ENCODE data around the gene LRRC8B.
"Not testable (repeated sequence)": the region's sequence is repeated elsewhere in the genome, so short reads cannot be mapped to it uniquely, and the experiment has no call there.

The LRRC8B gene

GRCh38 chr1:89578946-89579684 is 54.5 kb downstream of the LRRC8B start:
- no peak for DNase-seq (ENCODE audit: low read depth in 2 of 3, low spot score in 2 of 3)

- no peak for DNase-seq (ENCODE audit: low read depth in 2 of 3, low spot score in 2 of 3)
Observed at GRCh38 chr1:89580036-89580435, 55.4 kb downstream of the LRRC8B start.

GRCh38 chr1:89581859-89582258 is 57.2 kb downstream of the LRRC8B start:
- no peak for DNase-seq (ENCODE audit: low read depth in 2 of 3, low spot score in 2 of 3)

GRCh38 chr1:89582571-89582970 is 57.9 kb downstream of the LRRC8B start:
- no peak for DNase-seq (ENCODE audit: low read depth in 2 of 3, low spot score in 2 of 3)

- DNase-seq (ENCODE audit: low read depth in 2 of 3, low spot score in 2 of 3), result no peak
Observed at GRCh38 chr1:89584211-89584610, 59.6 kb downstream of the LRRC8B start.

GRCh38 chr1:89584781-89585180 is 60.2 kb downstream of the LRRC8B start:
- DNase-seq (ENCODE audit: low read depth in 2 of 3, low spot score in 2 of 3), result no peak

GRCh38 chr1:89587729-89588161 is 63.1 kb downstream of the LRRC8B start:
- no peak for DNase-seq (ENCODE audit: low read depth in 2 of 3, low spot score in 2 of 3)

GRCh38 chr1:89588480-89588879 is 63.9 kb downstream of the LRRC8B start:
- DNase-seq (ENCODE audit: low read depth in 2 of 3, low spot score in 2 of 3), result no peak

GRCh38 chr1:89589515-89589914 is 64.9 kb downstream of the LRRC8B start:
- DNase-seq (ENCODE audit: low read depth in 2 of 3, low spot score in 2 of 3), result no peak

- no peak for DNase-seq (ENCODE audit: low read depth in 2 of 3, low spot score in 2 of 3)
Observed at GRCh38 chr1:89590341-89591080, 65.9 kb downstream of the LRRC8B start.

GRCh38 chr1:89592861-89593302 is 68.3 kb downstream of the LRRC8B start:
- not testable (repeated sequence) for DNase-seq (ENCODE audit: low read depth in 2 of 3, low spot score in 2 of 3)

GRCh38 chr1:89594096-89594740 is 69.6 kb downstream of the LRRC8B start:
- no peak for DNase-seq (ENCODE audit: low read depth in 2 of 3, low spot score in 2 of 3)

- DNase-seq (ENCODE audit: low read depth in 2 of 3, low spot score in 2 of 3), result no peak
Observed at GRCh38 chr1:89596698-89597097, 72.1 kb downstream of the LRRC8B start.

- no peak for DNase-seq (ENCODE audit: low read depth in 2 of 3, low spot score in 2 of 3)
Observed at GRCh38 chr1:89598450-89599331, 74.1 kb downstream of the LRRC8B start.

- DNase-seq (ENCODE audit: low read depth in 2 of 3, low spot score in 2 of 3), result no peak
Observed at GRCh38 chr1:89599332-89599630, 74.7 kb downstream of the LRRC8B start.

- DNase-seq (ENCODE audit: low read depth in 2 of 3, low spot score in 2 of 3), result no peak
Observed at GRCh38 chr1:89600451-89601224, 76.0 kb downstream of the LRRC8B start.

GRCh38 chr1:89602871-89603404 is 78.3 kb downstream of the LRRC8B start:
- DNase-seq (ENCODE audit: low read depth in 2 of 3, low spot score in 2 of 3), result no peak

- DNase-seq (ENCODE audit: low read depth in 2 of 3, low spot score in 2 of 3), result peak in 1 of 3 experiments; percentile 22
Observed at GRCh38 chr1:89603651-89604413, 79.2 kb downstream of the LRRC8B start.

GRCh38 chr1:89604414-89604735 is 79.7 kb downstream of the LRRC8B start:
- no peak for DNase-seq (ENCODE audit: low read depth in 2 of 3, low spot score in 2 of 3)

- DNase-seq (ENCODE audit: low read depth in 2 of 3, low spot score in 2 of 3), result no peak
Observed at GRCh38 chr1:89605692-89606091, 81.1 kb downstream of the LRRC8B start.
